ENCODE data around the gene SMG1.
"Not testable (repeated sequence)": the region's sequence is repeated elsewhere in the genome, so short reads cannot be mapped to it uniquely, and the experiment has no call there.

SMG1 gene

DNA sequence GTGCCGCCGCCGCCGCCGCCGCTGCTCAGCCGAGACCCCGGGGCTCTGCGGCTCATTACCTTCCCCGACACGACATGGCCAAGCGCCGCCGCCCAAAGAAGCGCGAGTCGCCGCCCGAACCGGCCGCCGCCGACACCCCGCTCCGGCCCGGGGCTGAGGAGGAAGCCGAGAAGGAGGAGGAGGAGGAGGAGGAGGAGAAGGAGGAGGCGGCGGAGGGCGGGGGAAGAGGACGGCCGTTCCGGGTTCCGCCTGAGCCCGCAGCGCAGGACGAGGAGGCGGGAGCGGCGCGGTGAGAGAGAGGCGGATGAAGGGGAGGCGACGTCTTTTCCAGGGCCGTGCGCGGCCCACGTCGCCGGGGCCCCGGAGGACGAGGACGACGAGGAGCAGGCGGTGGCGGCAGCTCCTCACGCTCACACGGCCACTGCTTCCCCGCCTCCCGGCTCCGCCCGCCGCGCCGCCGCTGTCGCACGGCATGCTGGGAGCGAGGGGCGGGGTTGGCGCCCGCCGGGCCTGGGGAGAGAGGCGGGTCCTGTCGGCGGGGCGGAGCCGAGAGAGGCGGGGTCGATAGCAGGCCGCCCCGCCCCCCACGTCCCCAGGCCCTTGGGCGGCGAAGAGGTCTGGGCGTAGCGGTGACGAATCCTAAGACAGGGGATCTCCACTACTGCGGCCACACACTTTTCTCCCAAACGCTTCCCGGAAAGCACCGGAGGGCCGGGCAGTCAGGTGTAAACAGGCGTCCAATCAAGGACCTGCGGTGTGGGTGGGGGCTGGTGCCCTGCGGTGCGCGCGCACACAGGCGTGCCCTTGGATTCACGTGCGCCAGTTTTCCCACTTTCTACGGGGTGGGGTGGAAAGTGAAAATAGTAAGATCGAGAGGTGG lies at the start of gene SMG1:
SMG1 (minus strand) TSS at position 423 of the 880 bp plus-strand sequence; CDS start at position 56, 367 bp downstream.
- in situ Hi-C loops (cut with MboI; ENCODE audit: low pct_unique_long_range_greater_than_20kb, low sequenced_read_pairs), result not testable (repeated sequence)
- DNase-seq, result peak; percentile 94

DNA sequence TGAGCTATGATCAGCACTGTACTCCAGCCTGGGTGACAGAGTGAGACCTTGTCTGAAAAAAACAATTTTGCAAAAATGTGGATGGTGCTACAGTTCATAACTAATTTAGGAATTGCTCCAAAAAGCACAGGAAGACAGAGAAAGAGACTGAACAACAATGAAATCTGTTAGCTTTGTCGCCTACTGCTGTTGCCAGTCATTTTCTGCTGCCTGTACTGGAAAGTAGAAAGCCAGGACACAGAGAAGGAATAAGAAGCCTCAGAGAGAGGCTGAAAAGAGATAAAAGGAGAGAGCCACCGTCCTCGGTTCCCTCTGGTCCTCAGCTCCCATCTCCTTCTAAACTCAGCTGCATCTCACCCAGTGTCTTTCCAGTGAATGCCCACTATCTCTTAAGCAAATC lies 48.9 kb upstream of the SMG1 start:
- in situ Hi-C loops (cut with MboI; ENCODE audit: low pct_unique_long_range_greater_than_20kb, low sequenced_read_pairs), result no loop called here
- DNase-seq, result no peak

DNA sequence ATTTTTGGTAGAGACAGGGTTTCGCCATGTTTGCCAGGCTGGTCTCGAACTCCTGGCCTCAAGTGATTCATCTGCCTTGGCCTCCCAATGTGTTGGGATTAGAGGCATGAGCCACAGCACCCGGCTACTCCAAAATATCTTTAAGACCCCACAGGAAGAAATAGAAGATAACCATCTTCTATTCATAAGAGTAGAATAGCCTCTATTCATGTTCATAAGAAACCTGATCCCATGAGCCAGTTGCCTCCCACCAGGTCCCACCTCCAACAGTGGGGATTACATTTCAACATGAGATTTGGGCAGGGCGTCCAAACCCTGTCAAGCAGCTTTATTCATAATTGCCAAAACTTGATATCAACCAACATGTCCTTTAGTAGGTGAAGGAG lies 43.6 kb upstream of the SMG1 start:
- DNase-seq, result no peak
- in situ Hi-C loops (cut with MboI; ENCODE audit: low pct_unique_long_range_greater_than_20kb, low sequenced_read_pairs), result no loop called here

DNA sequence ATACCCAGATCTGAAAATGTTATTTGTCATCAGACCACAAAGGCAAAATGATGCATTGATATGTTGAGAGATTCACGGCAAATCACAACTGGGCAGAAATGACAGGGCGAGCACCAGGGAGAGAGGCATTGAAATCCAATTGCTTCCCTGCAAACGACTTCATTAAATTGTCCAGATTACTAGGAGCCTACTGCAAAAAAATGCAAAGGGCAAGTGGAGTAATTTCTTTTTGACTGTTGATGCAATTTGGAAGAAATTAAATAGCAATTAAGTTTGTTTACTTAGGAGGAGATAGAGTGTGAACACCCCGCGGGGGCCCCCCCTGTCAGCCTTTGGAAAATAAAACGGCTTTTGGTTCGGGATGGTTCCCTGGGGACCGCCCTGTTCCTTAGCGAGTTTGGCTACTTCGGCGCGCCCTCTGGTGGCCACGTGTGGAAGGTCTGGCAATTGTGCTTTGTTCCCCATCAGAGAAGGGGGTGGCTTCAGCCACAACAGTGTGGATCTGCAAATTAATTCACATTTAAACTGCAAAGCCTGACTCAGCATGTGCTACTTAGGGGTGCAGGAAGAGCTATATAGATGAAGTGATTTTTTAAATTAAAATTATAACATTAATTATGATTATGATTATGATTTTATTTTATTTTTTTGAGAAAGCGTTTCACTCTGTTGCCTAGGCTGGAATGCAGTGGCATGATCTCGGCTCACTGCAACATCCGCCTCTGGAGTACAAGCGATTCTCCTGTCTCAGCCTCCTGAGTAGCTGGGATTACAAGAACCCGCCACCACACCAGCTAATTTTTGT lies 43.0 kb upstream of the SMG1 start:
- peak; percentile 80 for DNase-seq
- in situ Hi-C loops (cut with MboI; ENCODE audit: low pct_unique_long_range_greater_than_20kb, low sequenced_read_pairs), result no loop called here

DNA sequence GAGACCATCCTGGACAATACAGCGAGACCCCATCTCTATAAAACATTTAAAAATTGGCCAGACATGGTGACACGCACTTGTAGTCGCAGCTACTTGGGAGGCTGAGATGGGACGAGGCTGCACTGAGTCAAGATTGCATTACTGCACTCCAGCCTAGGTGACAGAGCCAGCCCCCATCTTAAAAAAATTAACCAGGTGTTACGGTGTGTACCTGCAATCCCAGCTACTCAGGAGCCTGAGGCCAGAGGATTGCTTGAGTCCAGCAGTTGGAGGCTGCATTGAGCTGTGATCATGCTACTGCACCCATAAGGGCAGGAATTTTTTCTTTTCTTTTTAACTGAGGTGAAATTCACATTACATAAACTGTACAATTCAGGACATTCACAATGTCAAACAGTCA lies 40.6 kb upstream of the SMG1 start:
- in situ Hi-C loops (cut with MboI; ENCODE audit: low pct_unique_long_range_greater_than_20kb, low sequenced_read_pairs), result no loop called here
- DNase-seq, result no peak

DNA sequence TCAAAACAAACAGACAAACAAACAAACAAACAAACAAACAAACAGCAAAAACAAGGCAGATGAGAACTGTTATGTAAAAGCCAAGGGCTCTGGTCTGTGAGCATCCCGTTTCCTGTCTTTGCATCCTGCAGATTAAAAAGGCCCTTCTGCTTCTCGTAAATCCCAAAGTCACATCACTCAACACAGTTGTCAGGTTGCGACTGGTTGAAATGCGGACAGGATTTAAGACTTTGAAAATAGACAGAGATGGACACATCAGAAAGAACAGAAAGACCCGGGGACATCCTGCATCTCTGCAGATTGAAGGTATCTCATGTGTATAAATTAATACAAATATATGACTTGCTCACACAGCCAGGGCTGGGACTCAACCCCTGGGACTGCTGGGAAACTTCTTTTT lies 39.3 kb upstream of the SMG1 start:
- DNase-seq, result no peak
- in situ Hi-C loops (cut with MboI; ENCODE audit: low pct_unique_long_range_greater_than_20kb, low sequenced_read_pairs), result no loop called here

DNA sequence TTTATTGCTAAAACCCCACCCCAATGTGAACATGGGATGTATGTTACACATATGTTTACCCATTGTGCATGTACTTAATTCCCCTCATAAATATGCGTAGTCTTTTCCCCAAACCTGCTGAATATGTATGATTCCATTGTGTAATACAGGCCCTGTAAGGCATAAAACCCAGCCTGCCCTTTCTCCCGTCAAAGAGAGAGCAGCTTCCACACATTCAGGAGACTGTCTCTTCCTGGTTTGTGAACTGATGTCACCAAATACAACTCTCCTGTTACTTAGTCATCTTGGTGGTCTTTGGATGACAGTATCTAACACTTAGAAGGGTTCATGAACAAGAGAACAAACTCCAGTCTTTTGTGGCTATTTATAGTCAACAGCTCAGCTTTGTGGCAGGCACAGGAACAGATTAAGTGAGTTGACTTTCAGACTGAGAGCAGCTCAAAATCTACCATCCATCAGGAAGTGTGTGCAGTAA lies 32.9 kb upstream of the SMG1 start:
- DNase-seq, result no peak
- in situ Hi-C loops (cut with MboI; ENCODE audit: low pct_unique_long_range_greater_than_20kb, low sequenced_read_pairs), result no loop called here

DNA sequence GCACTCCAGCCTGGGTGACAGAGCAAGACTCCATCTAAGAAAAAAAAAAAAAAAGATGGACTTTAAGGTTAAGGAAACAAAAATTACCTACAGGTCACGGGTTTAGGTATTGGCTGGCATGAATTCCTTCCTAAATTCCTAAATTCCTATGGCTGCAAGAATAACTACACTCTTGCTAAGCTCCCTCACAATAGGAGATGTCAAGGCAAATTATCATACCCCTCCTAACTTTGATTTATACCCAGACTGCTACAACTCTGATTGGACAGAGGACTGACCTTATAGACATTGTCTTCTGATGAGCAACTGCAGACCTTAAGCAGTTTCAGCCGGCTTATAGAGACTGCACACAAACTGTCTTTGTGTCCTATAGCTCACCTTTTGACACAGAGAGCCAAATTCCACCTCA lies 32.4 kb upstream of the SMG1 start:
- in situ Hi-C loops (cut with MboI; ENCODE audit: low pct_unique_long_range_greater_than_20kb, low sequenced_read_pairs), result no loop called here
- no peak for DNase-seq

DNA sequence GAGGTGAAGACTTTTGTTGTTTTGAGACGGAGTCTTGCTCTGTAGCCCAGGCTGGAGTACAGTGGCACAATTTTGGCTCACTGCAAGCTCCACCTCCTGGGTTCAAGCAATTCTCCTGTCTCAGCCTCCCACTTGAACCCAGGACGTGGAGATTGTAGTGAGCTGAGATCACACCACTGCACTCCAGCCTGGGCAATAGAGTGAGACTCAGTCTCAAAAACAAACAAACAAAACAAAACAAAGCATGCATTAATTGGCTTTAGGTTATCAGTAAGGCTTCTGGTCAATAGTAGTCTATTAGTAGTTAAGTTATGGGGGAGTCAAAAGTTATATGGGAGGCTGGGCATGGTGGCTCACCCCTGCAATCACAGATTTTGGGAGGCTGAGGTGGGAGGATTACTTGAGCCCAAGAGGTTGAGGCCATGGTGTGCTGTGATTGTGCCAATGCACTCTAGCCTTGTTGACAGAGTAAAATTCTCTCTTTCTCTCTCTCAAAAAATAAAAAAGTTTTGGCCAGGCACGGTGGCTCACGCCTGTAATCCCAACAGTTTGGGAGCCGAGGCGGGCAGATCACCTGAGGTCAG lies 30.5 kb upstream of the SMG1 start:
- DNase-seq; in situ Hi-C loops (cut with MboI; ENCODE audit: low pct_unique_long_range_greater_than_20kb, low sequenced_read_pairs): not testable (repeated sequence)

DNA sequence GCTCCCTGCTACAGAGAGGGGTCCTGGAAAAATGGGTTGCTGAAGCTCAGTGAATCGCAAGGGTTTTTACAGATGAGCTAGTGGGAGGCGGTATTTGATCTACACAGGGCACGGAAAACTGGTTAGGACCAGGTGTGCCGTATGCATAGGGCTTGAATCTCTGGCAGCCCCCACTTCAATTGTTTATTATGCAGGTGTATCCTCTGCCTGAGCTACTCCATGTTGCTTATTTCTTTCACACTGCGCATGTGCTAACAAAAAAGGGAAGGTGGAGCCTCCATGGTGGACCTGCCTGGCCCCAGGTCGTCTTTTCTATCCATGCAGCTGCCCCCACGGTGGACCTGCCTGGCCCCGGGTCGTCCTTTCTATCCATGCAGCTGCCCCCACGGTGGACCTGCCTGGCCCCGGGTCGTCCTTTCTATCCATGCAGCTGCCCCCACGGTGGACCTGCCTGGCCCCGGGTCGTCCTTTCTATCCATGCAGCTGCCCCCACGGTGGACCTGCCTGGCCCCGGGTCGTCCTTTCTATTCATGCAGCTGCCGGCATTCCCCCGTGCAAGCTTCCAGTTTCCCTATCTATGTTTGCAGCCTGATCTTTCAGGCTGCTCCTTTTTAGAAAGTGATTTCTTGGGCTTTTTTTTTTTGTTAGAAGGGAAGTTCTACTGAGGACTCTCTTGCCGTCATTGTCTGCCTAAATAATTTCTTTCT lies 29.8 kb upstream of the SMG1 start:
- in situ Hi-C loops (cut with MboI; ENCODE audit: low pct_unique_long_range_greater_than_20kb, low sequenced_read_pairs); DNase-seq: not testable (repeated sequence)

DNA sequence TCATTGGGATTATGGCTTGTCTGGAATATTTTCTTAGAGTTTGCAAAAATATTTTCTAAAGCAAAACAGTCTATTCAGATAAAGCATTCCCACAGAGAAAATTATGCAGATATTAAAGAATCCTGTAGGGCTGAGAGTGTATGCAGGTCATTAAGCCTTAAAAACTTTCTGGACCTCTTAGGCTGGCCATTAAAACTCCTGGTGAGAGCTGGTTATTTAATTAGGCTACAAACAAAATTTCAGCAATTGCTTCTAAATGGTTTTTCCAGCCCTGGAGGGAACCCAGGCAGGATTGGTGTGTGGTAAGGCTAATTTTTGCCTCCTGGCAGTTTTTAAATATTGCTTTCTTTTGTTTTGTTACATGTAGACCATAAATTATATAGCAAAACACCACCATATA lies 27.3 kb upstream of the SMG1 start:
- no peak for DNase-seq

DNA sequence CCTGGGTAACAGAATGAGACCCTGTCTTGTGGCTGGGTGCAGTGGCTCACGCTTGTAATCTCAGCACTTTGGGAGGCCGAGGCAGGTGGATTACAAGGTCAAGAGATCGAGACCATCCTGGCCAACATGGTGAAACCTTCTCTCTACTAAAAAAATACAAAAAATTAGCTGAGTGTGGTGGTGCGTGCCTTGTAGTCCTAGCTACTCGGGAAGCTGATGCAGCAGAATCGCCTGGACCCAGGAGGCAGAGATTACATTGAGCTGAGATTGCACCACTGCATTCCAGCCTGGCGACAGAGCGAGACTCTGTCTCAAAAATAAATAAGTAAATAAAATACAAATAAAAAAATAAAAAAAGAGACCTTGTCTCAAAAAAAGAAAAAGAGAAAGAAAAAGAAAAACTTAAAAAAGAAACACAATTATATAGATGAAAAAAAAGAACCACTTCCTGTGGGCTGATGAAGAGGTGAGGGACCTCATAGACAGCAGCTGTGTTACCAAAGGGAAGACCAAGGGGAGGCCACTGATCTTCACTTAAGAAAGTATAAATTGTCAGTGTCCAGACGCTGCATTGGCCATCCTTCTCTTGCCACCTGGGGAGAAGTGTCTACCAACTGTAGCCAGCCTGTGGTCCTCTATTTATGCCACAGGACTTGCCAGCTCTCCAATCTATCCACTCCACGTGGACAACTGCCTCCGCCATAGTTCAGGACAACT lies 24.4 kb upstream of the SMG1 start:
- in situ Hi-C loops (cut with MboI; ENCODE audit: low pct_unique_long_range_greater_than_20kb, low sequenced_read_pairs), result no loop called here
- DNase-seq, result no peak

More for the DNA sequence above, 27.3 kb upstream of the SMG1 start:
- in situ Hi-C loops (cut with MboI; ENCODE audit: low pct_unique_long_range_greater_than_20kb, low sequenced_read_pairs), result no loop called here

DNA sequence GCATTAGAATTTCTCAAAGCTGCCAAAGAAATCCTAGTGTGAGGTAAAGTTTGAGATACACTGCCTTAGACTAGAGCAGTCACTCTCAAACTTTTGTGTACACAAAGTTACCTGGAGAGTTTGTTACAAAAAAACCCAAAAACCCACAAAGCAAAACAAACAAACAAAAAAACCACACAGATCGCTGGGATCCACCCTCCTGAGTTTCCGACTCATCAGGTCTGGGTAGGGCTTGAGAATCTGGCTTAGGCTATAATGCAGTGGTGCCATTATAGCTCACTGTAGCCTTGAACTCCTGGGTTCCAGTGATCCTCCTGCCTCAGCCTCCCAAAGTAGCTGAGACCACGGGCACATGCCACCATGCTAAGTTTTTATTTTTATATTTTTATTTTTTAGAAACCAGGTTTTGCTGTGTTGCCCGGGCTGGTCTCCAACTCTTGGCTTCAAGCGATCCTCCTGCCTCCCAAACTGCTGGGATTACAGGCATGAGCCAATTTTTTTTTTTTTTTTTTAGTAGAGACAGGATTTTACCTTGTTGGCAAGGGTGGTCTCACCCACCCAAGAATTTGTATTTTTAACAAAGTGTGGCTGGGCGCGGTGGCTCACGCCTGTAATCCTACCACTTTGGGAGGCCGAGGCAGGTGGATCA lies 22.3 kb upstream of the SMG1 start:
- in situ Hi-C loops (cut with MboI; ENCODE audit: low pct_unique_long_range_greater_than_20kb, low sequenced_read_pairs), result no loop called here
- DNase-seq, result no peak

DNA sequence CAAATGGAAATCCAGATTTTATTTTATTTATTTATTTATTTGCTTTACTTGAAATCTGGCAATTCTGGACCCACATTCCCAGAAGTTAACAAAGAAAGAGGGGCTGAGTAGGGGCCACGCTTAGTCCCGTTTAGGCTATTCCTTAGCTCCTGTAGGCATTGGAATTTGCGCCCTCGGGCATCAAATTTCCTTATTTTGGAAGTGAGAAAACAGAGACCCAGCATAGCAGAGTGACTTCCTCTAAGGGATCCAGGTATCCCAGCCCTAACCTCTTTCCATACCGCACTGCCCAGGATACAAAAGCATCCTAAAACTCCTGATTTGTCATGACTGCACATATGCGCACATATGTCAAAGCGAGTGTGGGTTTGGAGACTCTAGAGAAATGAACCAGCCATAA lies 19.0 kb upstream of the SMG1 start:
- in situ Hi-C loops (cut with MboI; ENCODE audit: low pct_unique_long_range_greater_than_20kb, low sequenced_read_pairs), result no loop called here
- DNase-seq, result no peak

DNA sequence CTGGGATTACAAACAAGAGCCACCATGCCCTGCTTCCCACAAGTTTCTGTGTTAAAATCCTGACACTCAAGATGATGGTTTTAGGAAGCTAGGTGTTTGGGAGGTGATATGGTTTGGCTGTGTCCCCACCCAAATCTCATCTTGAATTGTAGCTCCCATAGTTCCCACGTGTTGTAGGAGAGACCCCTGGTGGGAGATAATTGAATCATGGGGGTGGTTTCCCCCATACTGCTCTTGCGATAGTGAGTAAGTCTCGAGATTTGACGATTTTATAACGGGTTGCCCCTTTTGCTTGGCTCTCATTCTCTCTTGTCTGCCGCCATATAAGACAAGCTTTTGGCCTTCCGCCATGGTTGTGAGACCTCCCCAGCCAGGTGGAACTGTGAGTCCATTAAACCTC lies 17.2 kb upstream of the SMG1 start:
- DNase-seq, result no peak
- in situ Hi-C loops (cut with MboI; ENCODE audit: low pct_unique_long_range_greater_than_20kb, low sequenced_read_pairs), result no loop called here

DNA sequence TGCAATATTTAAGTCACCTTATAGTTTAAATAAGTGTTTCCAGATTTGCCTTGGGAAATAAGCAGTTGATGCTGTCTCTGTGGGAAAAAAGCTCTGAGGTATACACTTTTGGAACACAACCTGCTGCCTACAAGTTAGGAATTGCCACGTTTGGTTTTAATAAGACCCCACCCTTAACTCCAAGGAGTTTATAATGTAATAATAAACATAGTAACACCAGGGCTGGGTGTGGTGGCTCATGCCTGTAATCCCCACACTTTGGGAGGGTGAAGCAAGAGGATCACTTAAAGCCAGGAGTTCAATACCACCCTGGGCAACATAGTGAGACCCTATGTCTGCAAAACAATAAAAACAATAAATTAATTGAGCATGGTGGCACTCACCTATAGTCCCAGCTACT lies 15.9 kb upstream of the SMG1 start:
- in situ Hi-C loops (cut with MboI; ENCODE audit: low pct_unique_long_range_greater_than_20kb, low sequenced_read_pairs), result no loop called here
- DNase-seq, result no peak

DNA sequence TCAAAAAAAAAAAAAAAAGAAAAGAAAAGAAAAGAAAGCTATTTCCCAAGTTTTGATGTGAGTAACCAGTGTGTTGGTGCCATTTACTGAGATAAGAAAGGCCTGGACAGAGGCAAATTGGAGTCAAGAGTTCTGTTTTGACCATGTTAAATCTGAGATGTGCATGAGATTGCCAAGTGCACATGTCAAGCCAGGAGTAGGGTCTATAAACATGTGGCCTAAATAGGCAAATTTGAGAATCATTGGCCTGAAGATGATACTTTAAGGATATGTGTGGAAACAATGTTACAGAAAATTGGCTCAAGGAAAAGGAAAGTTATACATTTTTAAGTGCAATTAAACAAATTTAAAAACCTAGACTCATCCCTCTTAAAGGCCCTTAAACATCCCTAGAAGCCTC lies 15.3 kb upstream of the SMG1 start:
- no peak for DNase-seq
- in situ Hi-C loops (cut with MboI; ENCODE audit: low pct_unique_long_range_greater_than_20kb, low sequenced_read_pairs), result no loop called here

DNA sequence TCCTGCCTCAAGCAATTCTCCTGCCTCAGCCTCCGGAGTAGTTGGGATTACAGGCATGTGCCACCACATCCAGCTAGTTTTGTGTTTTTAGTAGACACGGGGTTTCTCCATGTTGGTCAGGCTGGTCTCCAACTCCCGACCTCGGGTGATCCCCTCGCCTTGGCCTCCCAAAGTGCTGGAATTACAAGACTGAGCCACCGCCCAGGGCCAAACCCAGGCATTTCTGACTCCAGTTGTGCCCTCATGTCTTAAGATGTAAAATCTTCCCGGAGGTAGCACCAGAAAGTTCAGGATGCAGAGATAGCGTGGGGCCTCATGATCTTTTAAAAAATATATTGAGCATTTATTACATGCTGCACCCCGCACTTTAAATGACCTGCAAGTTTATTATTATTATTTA lies 12.8 kb upstream of the SMG1 start:
- DNase-seq, result no peak
- in situ Hi-C loops (cut with MboI; ENCODE audit: low pct_unique_long_range_greater_than_20kb, low sequenced_read_pairs), result no loop called here
